Parathyroid adenoma (tissue), 2 donors: ENCODE measurements around the gene SEC16A.

Experiments used
- H2AFZ ChIP-seq: fragments of 300-600 bp; sonication (generic); one replicate; pipeline ENCODE4 v1.7.0; 2017; ENCODE audit warnings: antibody characterized with exemption, mild to moderate bottlenecking
- H3K27ac ChIP-seq: fragments of 300-600 bp; sonication (generic); one replicate; pipeline ENCODE4 v1.7.0; 2017
- H3K27me3 ChIP-seq: fragments of 300-600 bp; sonication (generic); one replicate; pipeline ENCODE4 v1.7.0; 2017; ENCODE audit warnings: low read length; ENCODE audit not compliant: control insufficient read depth, insufficient read depth
- H3K36me3 ChIP-seq: fragments of 300-600 bp; sonication (generic); one replicate; pipeline ENCODE4 v1.7.0; 2017; ENCODE audit warnings: low read length; ENCODE audit not compliant: control insufficient read depth, insufficient read depth
- H3K4me1 ChIP-seq: fragments of 300-600 bp; sonication (generic); one replicate; pipeline ENCODE4 v1.7.0; 2017; ENCODE audit warnings: control low read depth
- H3K4me2 ChIP-seq: fragments of 300-600 bp; sonication (generic); one replicate; pipeline ENCODE4 v1.7.0; 2017; ENCODE audit warnings: low read length
- H3K4me3 ChIP-seq: fragments of 300-600 bp; sonication (generic); one replicate; pipeline ENCODE4 v1.7.0; 2017; ENCODE audit warnings: low read depth, low read length
- H3K79me2 ChIP-seq: fragments of 300-600 bp; sonication (generic); one replicate; pipeline ENCODE4 v1.7.0; 2017; ENCODE audit warnings: control low read depth
- H3K9ac ChIP-seq: fragments of 300-600 bp; sonication (generic); one replicate; pipeline ENCODE4 v1.7.0; 2017; ENCODE audit warnings: mild to moderate bottlenecking
- H3K9me3 ChIP-seq: fragments of 300-600 bp; sonication (generic); one replicate; pipeline ENCODE4 v1.7.0; 2017; ENCODE audit warnings: low read length; ENCODE audit not compliant: control insufficient read depth
- TF ChIP-seq, protein P1 (sequence below): fragments of 300-600 bp; sonication (generic); IDR thresholded peaks from one replicate; pipeline ENCODE4 v1.7.0; 2017; ENCODE audit warnings: antibody characterized with exemption, mild to moderate bottlenecking
- donor health status: primary hyperparathyroidism.

Gene SEC16A

DNA sequence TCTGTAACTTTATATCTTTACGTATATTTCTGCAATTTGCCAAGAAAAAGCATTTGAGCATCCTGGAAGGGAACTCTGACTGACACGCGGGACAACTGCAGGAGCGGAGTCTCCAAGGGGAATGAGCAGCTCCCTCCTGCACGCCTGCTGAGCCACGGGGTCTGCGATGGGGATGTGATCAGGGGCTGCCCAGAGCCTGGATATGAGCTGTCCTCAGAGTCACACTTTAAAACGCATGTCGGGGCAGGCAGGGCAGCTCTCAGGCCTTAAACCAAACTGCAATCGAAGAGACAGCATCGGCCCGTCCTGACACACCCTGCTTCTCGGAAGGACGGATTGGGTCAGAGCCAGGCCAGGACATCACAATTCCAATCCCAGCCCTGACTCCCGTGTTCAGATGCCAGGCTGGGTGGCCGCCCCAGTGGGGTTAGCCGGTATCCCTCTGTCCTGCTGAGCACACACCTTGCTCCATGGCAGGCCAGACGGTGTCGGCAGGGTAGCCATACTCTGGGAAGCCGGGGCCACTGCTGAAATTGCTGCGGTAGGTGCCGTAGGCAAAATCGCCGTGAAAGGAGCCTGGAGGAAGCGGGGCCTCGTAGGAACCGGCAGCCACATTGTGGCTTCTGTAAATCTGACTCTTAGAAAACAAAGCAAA lies 17.2 kb downstream of the SEC16A start:
- Histone ChIP-seq H2AFZ (no peak overlapping the region), H3K79me2 (no peaks in the 10 kb centered on the region), H3K27ac (no peak overlapping the region), H3K4me2 (no peak overlapping the region), H3K4me1 (no peaks in the 10 kb centered on the region), H3K9me3 (no peaks in the 10 kb centered on the region), H3K36me3 (no peaks in the 10 kb centered on the region), H3K4me3 (no peak overlapping the region), H3K9ac (no peak overlapping the region), H3K27me3 (no peaks in the 10 kb centered on the region)
- TF ChIP-seq, protein P1, sequence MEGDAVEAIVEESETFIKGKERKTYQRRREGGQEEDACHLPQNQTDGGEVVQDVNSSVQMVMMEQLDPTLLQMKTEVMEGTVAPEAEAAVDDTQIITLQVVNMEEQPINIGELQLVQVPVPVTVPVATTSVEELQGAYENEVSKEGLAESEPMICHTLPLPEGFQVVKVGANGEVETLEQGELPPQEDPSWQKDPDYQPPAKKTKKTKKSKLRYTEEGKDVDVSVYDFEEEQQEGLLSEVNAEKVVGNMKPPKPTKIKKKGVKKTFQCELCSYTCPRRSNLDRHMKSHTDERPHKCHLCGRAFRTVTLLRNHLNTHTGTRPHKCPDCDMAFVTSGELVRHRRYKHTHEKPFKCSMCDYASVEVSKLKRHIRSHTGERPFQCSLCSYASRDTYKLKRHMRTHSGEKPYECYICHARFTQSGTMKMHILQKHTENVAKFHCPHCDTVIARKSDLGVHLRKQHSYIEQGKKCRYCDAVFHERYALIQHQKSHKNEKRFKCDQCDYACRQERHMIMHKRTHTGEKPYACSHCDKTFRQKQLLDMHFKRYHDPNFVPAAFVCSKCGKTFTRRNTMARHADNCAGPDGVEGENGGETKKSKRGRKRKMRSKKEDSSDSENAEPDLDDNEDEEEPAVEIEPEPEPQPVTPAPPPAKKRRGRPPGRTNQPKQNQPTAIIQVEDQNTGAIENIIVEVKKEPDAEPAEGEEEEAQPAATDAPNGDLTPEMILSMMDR: no peak

GRCh38 chr9:136464241-136464640 lies 18.6 kb downstream of the SEC16A start:
- no peaks in the 10 kb centered on the region for H3K4me1 ChIP-seq
- no peaks in the 10 kb centered on the region for H3K36me3 ChIP-seq
- no peak overlapping the region for H3K9ac ChIP-seq
- no peaks in the 10 kb centered on the region for H3K27me3 ChIP-seq
- TF ChIP-seq, protein P1: no peak
- no peaks in the 10 kb centered on the region for H3K79me2 ChIP-seq
- H2AFZ ChIP-seq: no peak overlapping the region
- H3K4me2 ChIP-seq: no peak overlapping the region
- no peak overlapping the region for H3K4me3 ChIP-seq
- H3K9me3 ChIP-seq: no peaks in the 10 kb centered on the region
- no peak overlapping the region for H3K27ac ChIP-seq

- no peaks in the 10 kb centered on the region for H3K36me3 ChIP-seq
Measured at GRCh38 chr9:136463578-136463977, 19.3 kb downstream of the SEC16A start.

GRCh38 chr9:136462664-136463063 lies 20.2 kb downstream of the SEC16A start:
- Histone ChIP-seq H3K9me3 (no peaks in the 10 kb centered on the region), H3K4me3 (no peak overlapping the region), H3K27ac (no peak overlapping the region), H2AFZ (no peak overlapping the region), H3K9ac (no peak overlapping the region), H3K4me2 (no peak overlapping the region), H3K79me2 (no peaks in the 10 kb centered on the region), H3K27me3 (no peaks in the 10 kb centered on the region), H3K36me3 (no peaks in the 10 kb centered on the region), H3K4me1 (no peaks in the 10 kb centered on the region)
- TF ChIP-seq, protein P1: no peak

More at GRCh38 chr9:136463578-136463977, 19.3 kb downstream of the SEC16A start:
- TF ChIP-seq, protein P1: no peak
- Histone ChIP-seq H2AFZ (no peak overlapping the region), H3K4me2 (no peak overlapping the region), H3K27me3 (no peaks in the 10 kb centered on the region), H3K79me2 (no peaks in the 10 kb centered on the region), H3K4me3 (no peak overlapping the region), H3K9ac (no peak overlapping the region), H3K27ac (no peak overlapping the region), H3K9me3 (no peaks in the 10 kb centered on the region), H3K4me1 (no peaks in the 10 kb centered on the region)

- H3K79me2 ChIP-seq: no peaks in the 10 kb centered on the region
- H3K4me3 ChIP-seq: no peak overlapping the region
- no peaks in the 10 kb centered on the region for H3K27me3 ChIP-seq
- H3K9me3 ChIP-seq: no peaks in the 10 kb centered on the region
- H3K4me2 ChIP-seq: no peak overlapping the region
- no peaks in the 10 kb centered on the region for H3K36me3 ChIP-seq
- H3K4me1 ChIP-seq: no peaks in the 10 kb centered on the region
- TF ChIP-seq, protein P1: no peak
- H3K9ac ChIP-seq: no peak overlapping the region
- H2AFZ ChIP-seq: no peak overlapping the region
- H3K27ac ChIP-seq: no peak overlapping the region
Measured at GRCh38 chr9:136460772-136461325, 22.0 kb downstream of the SEC16A start.
